SK-N-SH (cell line): Measurements from ENCODE around the gene MIOX. TPM values are rescaled to one million over a fixed set of nuclear protein-coding genes. Genes with fewer than 3 reads are reported as not detected.

Experiments used
- CTCF ChIA-PET: fragments of 300-600, 350-600 bp; formaldehyde crosslinking; extraction: SDS; loops from one replicate; lab custom pipeline; 2021; lab: Yijun Ruan, JAX
- POLR2A ChIA-PET: fragments of 350-600 bp; sonication (Branson Sonifier 250); formaldehyde crosslinking; extraction: SDS; loops from one replicate; lab custom pipeline; 2020; ENCODE audit warnings: antibody characterized with exemption, inconsistent platforms; lab: Yijun Ruan, JAX
- DNase-seq: peaks from one replicate; pipeline ENCODE4 v3.0.0; 2012
- H2AFZ ChIP-seq: fragments of 200-600 bp; sonication (generic); 2 replicates; pipeline ENCODE4 v1.8.1; 2016; ENCODE audit warnings: antibody characterized with exemption, mild to moderate bottlenecking, low read depth
- H3F3A ChIP-seq: fragments of 200-600 bp; sonication (generic); replicated peaks from 2 replicates; pipeline ENCODE3; 2016; ENCODE audit warnings: antibody characterized with exemption, mild to moderate bottlenecking; ENCODE audit not compliant: insufficient read depth
- H3K27ac ChIP-seq, 2 experiments: fragments of 200-500 bp in 1 of 2; fragments of 200-600 bp in 1 of 2; sonication (Bioruptor generic) in 1 of 2; sonication (generic), shearing (Covaris generic) in 1 of 2; 2 replicates each; pipeline versions ENCODE4 v1.5.1 to v1.6.1; 2014 to 2016; ENCODE audit warnings: low read depth in 2 of 2, inconsistent platforms in 1 of 2, low read length in 1 of 2, mild to moderate bottlenecking in 1 of 2, mixed read lengths in 1 of 2
- H3K27me3 ChIP-seq: fragments of 200-600 bp; sonication (generic), shearing (Covaris generic); 2 replicates; pipeline ENCODE4 v1.6.1; 2016; ENCODE audit warnings: mixed run types; ENCODE audit not compliant: insufficient read depth
- H3K36me3 ChIP-seq, 2 experiments: fragments of 200-500 bp in 1 of 2; fragments of 200-600 bp in 1 of 2; sonication (Bioruptor generic) in 1 of 2; sonication (generic) in 1 of 2; replicated peaks in 1 of 2; 2 replicates each; pipeline versions ENCODE3 to v1.5.1; 2014 to 2016; ENCODE audit warnings: low read length in 1 of 2, mild to moderate bottlenecking in 1 of 2; ENCODE audit not compliant: insufficient read depth in 2 of 2, control insufficient read depth in 1 of 2
- H3K4me1 ChIP-seq, 2 experiments: fragments of 200-500 bp in 1 of 2; fragments of 200-600 bp in 1 of 2; sonication (Bioruptor generic) in 1 of 2; sonication (generic), shearing (Covaris generic) in 1 of 2; 2 replicates each; pipeline versions ENCODE4 v1.5.1 to v1.6.1; 2014 to 2016; ENCODE audit warnings: low read depth in 1 of 2, low read length in 1 of 2, mixed run types in 1 of 2; ENCODE audit not compliant: insufficient read depth in 2 of 2, control insufficient read depth in 1 of 2
- H3K4me2 ChIP-seq: fragments of 200-600 bp; sonication (generic), shearing (Covaris generic); 2 replicates; pipeline ENCODE4 v1.6.1; 2017; ENCODE audit warnings: mixed run types
- H3K4me3 ChIP-seq, 2 experiments: fragments of 200-500 bp in 1 of 2; fragments of 200-600 bp in 1 of 2; sonication (Bioruptor generic) in 1 of 2; sonication (generic), shearing (Covaris generic) in 1 of 2; 2 replicates each; pipeline versions ENCODE4 v1.5.1 to v1.8.1; 2014 to 2016; ENCODE audit warnings: low read depth in 2 of 2, inconsistent platforms in 1 of 2, low read length in 1 of 2, mild to moderate bottlenecking in 1 of 2, mixed read lengths in 1 of 2, moderate library complexity in 1 of 2
- H3K79me2 ChIP-seq: fragments of 200-600 bp; sonication (generic); 2 replicates; pipeline ENCODE4 v1.8.1; 2017; ENCODE audit warnings: mild to moderate bottlenecking; ENCODE audit not compliant: insufficient read depth
- H3K9ac ChIP-seq: fragments of 200-600 bp; sonication (generic); 2 replicates; pipeline ENCODE4 v1.6.1; 2017; ENCODE audit warnings: mixed run types
- H3K9me2 ChIP-seq: fragments of 200-600 bp; sonication (generic); 2 replicates; pipeline ENCODE4 v1.6.1; 2017; ENCODE audit warnings: mixed run types
- H3K9me3 ChIP-seq: fragments of 200-600 bp; sonication (generic); 2 replicates; pipeline ENCODE4 v1.6.1; 2017; ENCODE audit warnings: mixed run types, mild to moderate bottlenecking, moderate library complexity
- H4K20me1 ChIP-seq: fragments of 200-600 bp; sonication (generic); 2 replicates; pipeline ENCODE4 v1.6.1; 2017; ENCODE audit warnings: mild to moderate bottlenecking, mixed run types; ENCODE audit not compliant: insufficient read depth
- CHD2 ChIP-seq: fragments of 150-350 bp; IDR thresholded peaks from 2 replicates; pipeline ENCODE4 v1.6.1; 2018; ENCODE audit warnings: low read length; ENCODE audit not compliant: partially characterized antibody
- GABPA ChIP-seq: IDR thresholded peaks from 2 replicates; pipeline ENCODE4 v1.4.0; 2012; ENCODE audit warnings: low read depth, mild to moderate bottlenecking
- NRF1 ChIP-seq: IDR thresholded peaks from 2 replicates; pipeline ENCODE4 v1.6.1; 2012; ENCODE audit warnings: low read depth, mild to moderate bottlenecking, low read length
- RFX5 ChIP-seq: IDR thresholded peaks from 2 replicates; pipeline ENCODE4 v1.6.1; 2012; ENCODE audit warnings: mild to moderate bottlenecking, improper control_type of control experiment, low read length
- TAF1 ChIP-seq: IDR thresholded peaks from 2 replicates; pipeline ENCODE4 v1.6.1; 2012; ENCODE audit warnings: low read depth, mild to moderate bottlenecking, low read length, moderate library complexity, borderline replicate concordance
- TEAD4 ChIP-seq: IDR thresholded peaks from 2 replicates; pipeline ENCODE4 v1.4.0; 2012; ENCODE audit warnings: mild to moderate bottlenecking, borderline replicate concordance; ENCODE audit not compliant: insufficient read depth
- YY1 ChIP-seq: IDR thresholded peaks from 2 replicates; pipeline ENCODE4 v1.4.0; 2012; ENCODE audit warnings: low read depth, mild to moderate bottlenecking
- WGBS: methylation state at CpG from one replicate; pipeline ENCODE4 v1.1.6; 2017; ENCODE audit warnings: low lambda C conversion rate; 5-methylcytosine and 5-hydroxymethylcytosine counted together
- polyA plus RNA-seq, 3 experiments: library from polyadenylated mRNA; depleted of rRNA; stranded (reverse); fragments of >200 nt; gene quantifications; 2 replicates each; pipeline ENCODE4 v1.2.3, GENCODE V29; 2012
- TF ChIP-seq, protein P1 (sequence below): fragments of 150-350 bp; IDR thresholded peaks from 2 replicates; pipeline ENCODE4 v1.6.1; 2017; ENCODE audit warnings: antibody characterized with exemption, low read length, low read depth, borderline replicate concordance
- TF ChIP-seq, protein P2 (sequence below): IDR thresholded peaks from 2 replicates; pipeline ENCODE4; 2012
- TF ChIP-seq, protein P3 (sequence below): IDR thresholded peaks from 2 replicates; pipeline ENCODE4 v1.4.0; 2012; ENCODE audit warnings: low read depth

MIOX gene
- polyA plus RNA-seq, 1 of the 3 experiments (the other 2 are of a cell fraction) = 0.05 TPM

DNA sequence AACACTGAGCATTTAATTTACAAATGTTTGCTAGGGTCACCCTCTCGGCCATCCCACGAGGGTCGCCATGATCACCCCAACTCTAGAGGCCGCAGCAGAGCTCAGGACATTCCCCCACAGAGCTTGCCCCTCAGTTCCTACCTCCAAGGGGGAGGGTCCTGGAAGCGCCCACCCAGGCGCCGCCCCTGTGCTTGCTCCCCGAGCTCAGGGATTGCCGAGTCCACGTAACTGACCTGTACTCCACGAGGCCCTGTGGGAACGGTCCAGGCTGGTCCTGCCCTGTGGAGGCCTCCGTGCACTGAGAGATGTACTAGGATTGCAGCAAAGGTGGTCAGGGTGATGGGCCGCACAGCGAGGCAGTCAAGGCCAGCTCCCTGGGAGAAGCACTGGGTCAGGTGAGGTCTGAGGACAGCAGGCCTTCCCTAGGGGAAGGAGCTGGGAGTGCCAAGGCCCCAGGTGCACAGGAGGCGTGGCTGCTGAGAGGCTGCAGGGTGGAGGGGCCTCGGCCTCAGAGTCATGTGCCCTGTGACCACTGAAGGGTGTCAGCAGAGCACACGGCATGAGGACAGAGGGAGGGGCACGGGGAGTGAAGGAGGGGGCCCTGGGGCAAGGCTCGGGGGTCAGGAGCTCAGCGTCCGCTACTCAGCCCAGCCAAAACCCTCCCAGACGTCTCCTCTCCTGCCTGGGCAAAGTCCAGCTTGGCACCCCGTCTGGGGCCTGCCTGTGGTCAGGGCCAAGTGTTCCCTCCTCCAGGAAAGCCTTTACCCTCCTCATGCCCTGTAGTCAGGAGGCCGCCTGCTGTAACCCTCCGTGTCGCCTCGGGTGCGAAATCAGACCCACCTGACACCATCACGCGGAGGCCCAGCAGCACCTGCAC is 2.4 kb upstream of the MIOX start:
- Histone ChIP-seq H3K9me2 (no peaks in the 10 kb centered on the region), H3K9ac (no peak overlapping the region), H3K4me3 (no peak overlapping the region), H3K27me3 (peaks cover 10% of the 10 kb centered on the region; the same call in 1 of the 2 replicates), H3F3A (no peaks in the 10 kb centered on the region), H3K79me2 (no peaks in the 10 kb centered on the region), H3K9me3 (no peaks in the 10 kb centered on the region), H2AFZ (no peak overlapping the region), H4K20me1 (no peaks in the 10 kb centered on the region), H3K27ac (no peak overlapping the region), H3K4me2 (no peak overlapping the region), H3K36me3 (no peaks in the 10 kb centered on the region), H3K4me1 (peaks cover 0 to 2% of the 10 kb centered on the region in 2 experiments; a peak in 1 of 4 replicates)
- TF ChIP-seq NRF1 (no peak), TEAD4 (no peak), RFX5 (no peak), GABPA (no peak)
- no peak for DNase-seq
- ChIA-PET CTCF (interaction anchor here (3.2 kb wide), 1 partner anchor 14 kb away, joined by 12 read pairs; no protein-coding TSS in a partner anchor), POLR2A (no interaction called here)
- 87% methylated on average over 18 of the region's 31 CpGs for WGBS

DNA sequence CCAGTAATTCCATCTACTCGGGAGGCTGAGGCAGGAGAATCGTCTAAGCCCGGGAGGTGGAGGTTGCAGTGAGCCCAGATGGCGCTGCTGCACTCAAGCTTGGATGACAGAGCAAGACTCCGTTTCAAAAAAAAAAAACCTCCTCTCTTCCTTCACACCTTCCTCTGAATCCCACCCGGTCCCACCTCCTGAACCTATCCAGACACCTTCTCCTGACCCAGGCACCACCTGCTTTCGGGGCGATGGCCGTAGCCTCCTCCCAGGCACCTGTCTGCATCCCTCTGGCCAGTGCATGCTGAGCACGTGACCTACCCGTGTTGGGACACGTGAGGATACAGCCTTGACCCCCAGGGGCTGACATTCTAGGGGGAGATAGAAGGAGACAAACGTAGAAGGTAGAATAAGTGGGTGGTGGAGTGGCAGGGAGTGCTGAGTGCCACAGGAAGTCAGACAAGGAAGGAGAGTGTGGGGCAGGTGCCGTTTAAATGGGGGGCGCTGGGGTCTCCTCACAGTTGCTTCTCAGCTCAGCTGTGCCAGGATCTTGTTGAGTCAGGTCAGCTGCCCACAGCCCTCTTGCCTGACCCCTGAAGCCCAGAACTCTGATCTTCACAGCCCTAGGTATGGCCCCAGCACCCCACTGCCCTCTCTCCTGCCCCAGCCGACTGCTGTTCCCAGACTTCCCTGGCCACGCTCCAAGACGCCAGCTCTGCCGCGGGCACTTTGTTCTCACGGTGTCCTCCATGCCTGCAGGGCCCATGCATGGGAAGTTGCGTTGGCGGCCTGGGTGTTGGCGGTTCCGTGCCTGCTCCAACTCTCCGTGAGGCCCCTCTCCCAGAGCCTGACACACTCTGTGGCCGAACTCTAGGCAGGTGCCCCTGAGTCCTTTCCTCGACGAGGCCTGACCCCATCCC is 1.2 kb upstream of the MIOX start:
- POLR2A ChIA-PET = no interaction called here
- Histone ChIP-seq H3K9ac (no peak overlapping the region), H3K4me3 (no peak overlapping the region), H3F3A (no peaks in the 10 kb centered on the region), H3K27me3 (peaks cover 6% of the 10 kb centered on the region; the same call in 1 of the 2 replicates), H4K20me1 (no peaks in the 10 kb centered on the region), H3K36me3 (no peaks in the 10 kb centered on the region), H3K79me2 (no peaks in the 10 kb centered on the region), H3K9me3 (no peaks in the 10 kb centered on the region), H3K9me2 (no peaks in the 10 kb centered on the region)
- DNase-seq = no peak
- CTCF ChIA-PET = interaction anchor here (3.2 kb wide), 1 partner anchor 13 kb away, joined by 12 read pairs; no protein-coding TSS in a partner anchor
- 74% methylated on average over 18 of the region's 29 CpGs for WGBS
- TF ChIP-seq TAF1 (no peak), YY1 (no peak), CHD2 (no peak)
- TF ChIP-seq, protein P1, sequence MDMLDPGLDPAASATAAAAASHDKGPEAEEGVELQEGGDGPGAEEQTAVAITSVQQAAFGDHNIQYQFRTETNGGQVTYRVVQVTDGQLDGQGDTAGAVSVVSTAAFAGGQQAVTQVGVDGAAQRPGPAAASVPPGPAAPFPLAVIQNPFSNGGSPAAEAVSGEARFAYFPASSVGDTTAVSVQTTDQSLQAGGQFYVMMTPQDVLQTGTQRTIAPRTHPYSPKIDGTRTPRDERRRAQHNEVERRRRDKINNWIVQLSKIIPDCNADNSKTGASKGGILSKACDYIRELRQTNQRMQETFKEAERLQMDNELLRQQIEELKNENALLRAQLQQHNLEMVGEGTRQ = no peak
- TF ChIP-seq, protein P2, sequence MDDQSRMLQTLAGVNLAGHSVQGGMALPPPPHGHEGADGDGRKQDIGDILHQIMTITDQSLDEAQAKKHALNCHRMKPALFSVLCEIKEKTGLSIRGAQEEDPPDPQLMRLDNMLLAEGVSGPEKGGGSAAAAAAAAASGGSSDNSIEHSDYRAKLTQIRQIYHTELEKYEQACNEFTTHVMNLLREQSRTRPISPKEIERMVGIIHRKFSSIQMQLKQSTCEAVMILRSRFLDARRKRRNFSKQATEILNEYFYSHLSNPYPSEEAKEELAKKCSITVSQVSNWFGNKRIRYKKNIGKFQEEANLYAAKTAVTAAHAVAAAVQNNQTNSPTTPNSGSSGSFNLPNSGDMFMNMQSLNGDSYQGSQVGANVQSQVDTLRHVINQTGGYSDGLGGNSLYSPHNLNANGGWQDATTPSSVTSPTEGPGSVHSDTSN = no peak
- TF ChIP-seq, protein P3, sequence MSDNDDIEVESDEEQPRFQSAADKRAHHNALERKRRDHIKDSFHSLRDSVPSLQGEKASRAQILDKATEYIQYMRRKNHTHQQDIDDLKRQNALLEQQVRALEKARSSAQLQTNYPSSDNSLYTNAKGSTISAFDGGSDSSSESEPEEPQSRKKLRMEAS = no peak
- TF ChIP-seq, all 33 proteins: peak for 0
- no peak overlapping the region for H2AFZ ChIP-seq
- no peak overlapping the region for H3K4me2 ChIP-seq
- no peak overlapping the region for H3K27ac ChIP-seq
- H3K4me1 ChIP-seq = peaks cover 0 to 2% of the 10 kb centered on the region in 2 experiments; a peak in 1 of 4 replicates
